SK-N-SH (cell line): ENCODE results near the gene WBP11. TPM values are rescaled to one million over a fixed set of nuclear protein-coding genes. Genes with fewer than 3 reads are reported as not detected.

Experiments used
- CTCF ChIA-PET: fragments of 300-600, 350-600 bp; formaldehyde crosslinking; extraction: SDS; loops from one replicate; lab custom pipeline; 2021; lab: Yijun Ruan, JAX
- POLR2A ChIA-PET: fragments of 350-600 bp; sonication (Branson Sonifier 250); formaldehyde crosslinking; extraction: SDS; loops from one replicate; lab custom pipeline; 2020; ENCODE audit warnings: antibody characterized with exemption, inconsistent platforms; lab: Yijun Ruan, JAX
- DNase-seq: peaks from one replicate; pipeline ENCODE4 v3.0.0; 2012
- H2AFZ ChIP-seq: fragments of 200-600 bp; sonication (generic); 2 replicates; pipeline ENCODE4 v1.8.1; 2016; ENCODE audit warnings: antibody characterized with exemption, mild to moderate bottlenecking, low read depth
- H3F3A ChIP-seq: fragments of 200-600 bp; sonication (generic); replicated peaks from 2 replicates; pipeline ENCODE3; 2016; ENCODE audit warnings: antibody characterized with exemption, mild to moderate bottlenecking; ENCODE audit not compliant: insufficient read depth
- H3K27ac ChIP-seq, 2 experiments: fragments of 200-500 bp in 1 of 2; fragments of 200-600 bp in 1 of 2; sonication (Bioruptor generic) in 1 of 2; sonication (generic), shearing (Covaris generic) in 1 of 2; 2 replicates each; pipeline versions ENCODE4 v1.5.1 to v1.6.1; 2014 to 2016; ENCODE audit warnings: low read depth in 2 of 2, inconsistent platforms in 1 of 2, low read length in 1 of 2, mild to moderate bottlenecking in 1 of 2, mixed read lengths in 1 of 2
- H3K27me3 ChIP-seq: fragments of 200-600 bp; sonication (generic), shearing (Covaris generic); 2 replicates; pipeline ENCODE4 v1.6.1; 2016; ENCODE audit warnings: mixed run types; ENCODE audit not compliant: insufficient read depth
- H3K36me3 ChIP-seq, 2 experiments: fragments of 200-500 bp in 1 of 2; fragments of 200-600 bp in 1 of 2; sonication (Bioruptor generic) in 1 of 2; sonication (generic) in 1 of 2; replicated peaks in 1 of 2; 2 replicates each; pipeline versions ENCODE3 to v1.5.1; 2014 to 2016; ENCODE audit warnings: low read length in 1 of 2, mild to moderate bottlenecking in 1 of 2; ENCODE audit not compliant: insufficient read depth in 2 of 2, control insufficient read depth in 1 of 2
- H3K4me1 ChIP-seq, 2 experiments: fragments of 200-500 bp in 1 of 2; fragments of 200-600 bp in 1 of 2; sonication (Bioruptor generic) in 1 of 2; sonication (generic), shearing (Covaris generic) in 1 of 2; 2 replicates each; pipeline versions ENCODE4 v1.5.1 to v1.6.1; 2014 to 2016; ENCODE audit warnings: low read depth in 1 of 2, low read length in 1 of 2, mixed run types in 1 of 2; ENCODE audit not compliant: insufficient read depth in 2 of 2, control insufficient read depth in 1 of 2
- H3K4me2 ChIP-seq: fragments of 200-600 bp; sonication (generic), shearing (Covaris generic); 2 replicates; pipeline ENCODE4 v1.6.1; 2017; ENCODE audit warnings: mixed run types
- H3K4me3 ChIP-seq, 2 experiments: fragments of 200-500 bp in 1 of 2; fragments of 200-600 bp in 1 of 2; sonication (Bioruptor generic) in 1 of 2; sonication (generic), shearing (Covaris generic) in 1 of 2; 2 replicates each; pipeline versions ENCODE4 v1.5.1 to v1.8.1; 2014 to 2016; ENCODE audit warnings: low read depth in 2 of 2, inconsistent platforms in 1 of 2, low read length in 1 of 2, mild to moderate bottlenecking in 1 of 2, mixed read lengths in 1 of 2, moderate library complexity in 1 of 2
- H3K79me2 ChIP-seq: fragments of 200-600 bp; sonication (generic); 2 replicates; pipeline ENCODE4 v1.8.1; 2017; ENCODE audit warnings: mild to moderate bottlenecking; ENCODE audit not compliant: insufficient read depth
- H3K9ac ChIP-seq: fragments of 200-600 bp; sonication (generic); 2 replicates; pipeline ENCODE4 v1.6.1; 2017; ENCODE audit warnings: mixed run types
- H3K9me2 ChIP-seq: fragments of 200-600 bp; sonication (generic); 2 replicates; pipeline ENCODE4 v1.6.1; 2017; ENCODE audit warnings: mixed run types
- H3K9me3 ChIP-seq: fragments of 200-600 bp; sonication (generic); 2 replicates; pipeline ENCODE4 v1.6.1; 2017; ENCODE audit warnings: mixed run types, mild to moderate bottlenecking, moderate library complexity
- H4K20me1 ChIP-seq: fragments of 200-600 bp; sonication (generic); 2 replicates; pipeline ENCODE4 v1.6.1; 2017; ENCODE audit warnings: mild to moderate bottlenecking, mixed run types; ENCODE audit not compliant: insufficient read depth
- CTCF ChIP-seq: fragments of 200-600 bp; sonication (generic); IDR thresholded peaks from 2 replicates; pipeline ENCODE4 v1.6.1; 2017; ENCODE audit warnings: antibody characterized with exemption, mild to moderate bottlenecking, moderate library complexity
- EP300 ChIP-seq, 2 experiments: IDR thresholded peaks; 2 replicates each; pipeline versions ENCODE4 v1.4.0 to v1.6.1; 2012; ENCODE audit warnings: borderline replicate concordance in 1 of 2, low read depth in 1 of 2, low read length in 1 of 2
- FOXM1 ChIP-seq: IDR thresholded peaks from 2 replicates; pipeline ENCODE4 v1.4.0; 2012; ENCODE audit warnings: low read depth, mild to moderate bottlenecking
- MAX ChIP-seq: IDR thresholded peaks from 2 replicates; pipeline ENCODE4 v1.4.0; 2012; ENCODE audit warnings: low read depth
- NRF1 ChIP-seq: IDR thresholded peaks from 2 replicates; pipeline ENCODE4 v1.6.1; 2012; ENCODE audit warnings: low read depth, mild to moderate bottlenecking, low read length
- RAD21 ChIP-seq: IDR thresholded peaks from 2 replicates; pipeline ENCODE4 v1.6.1; 2012; ENCODE audit warnings: mild to moderate bottlenecking, low read length
- RCOR1 ChIP-seq: fragments of 150-350 bp; IDR thresholded peaks from 2 replicates; pipeline ENCODE4 v1.6.1; 2017; ENCODE audit warnings: antibody characterized with exemption, low read length
- REST ChIP-seq: IDR thresholded peaks from 2 replicates; pipeline ENCODE4 v1.6.1; 2012; ENCODE audit warnings: mild to moderate bottlenecking, low read depth, low read length, moderate library complexity
- SMC3 ChIP-seq: IDR thresholded peaks from 2 replicates; pipeline ENCODE4 v1.6.1; 2012; ENCODE audit warnings: low read depth, low read length, improper control_type of control experiment
- TAF1 ChIP-seq: IDR thresholded peaks from 2 replicates; pipeline ENCODE4 v1.6.1; 2012; ENCODE audit warnings: low read depth, mild to moderate bottlenecking, low read length, moderate library complexity, borderline replicate concordance
- TEAD4 ChIP-seq: IDR thresholded peaks from 2 replicates; pipeline ENCODE4 v1.4.0; 2012; ENCODE audit warnings: mild to moderate bottlenecking, borderline replicate concordance; ENCODE audit not compliant: insufficient read depth
- YY1 ChIP-seq: IDR thresholded peaks from 2 replicates; pipeline ENCODE4 v1.4.0; 2012; ENCODE audit warnings: low read depth, mild to moderate bottlenecking
- WGBS: methylation state at CpG from one replicate; pipeline ENCODE4 v1.1.6; 2017; ENCODE audit warnings: low lambda C conversion rate; 5-methylcytosine and 5-hydroxymethylcytosine counted together
- polyA plus RNA-seq, 3 experiments: library from polyadenylated mRNA; depleted of rRNA; stranded (reverse); fragments of >200 nt; gene quantifications; 2 replicates each; pipeline ENCODE4 v1.2.3, GENCODE V29; 2012
- TF ChIP-seq, protein P1 (sequence below): fragments of 150-350 bp; IDR thresholded peaks from 2 replicates; pipeline ENCODE4 v1.6.1; 2016; ENCODE audit warnings: mild to moderate bottlenecking, low read depth, low read length

The WBP11 gene
- polyA plus RNA-seq, 1 of the 3 experiments (the other 2 are of a cell fraction) = 18.7 TPM

GRCh38 chr12:14845350-14845750, 42.1 kb upstream of the WBP11 start:
- ChIA-PET POLR2A (no interaction called here), CTCF (interaction anchor here (0.6 to 6.5 kb wide), 11 partner anchors 9 to 376 kb away, joined by 3 to 43 read pairs (median 3); partner anchors contain the start of gene RERG)
- peaks cover 3% of the 10 kb centered on the region for H3F3A ChIP-seq
- peaks cover 11 to 14% of the 10 kb centered on the region in 2 experiments; a peak in 3 of 4 replicates for H3K4me1 ChIP-seq
- H4K20me1 ChIP-seq = no peaks in the 10 kb centered on the region
- TF ChIP-seq YY1 = no peak
- no peak for TF ChIP-seq TEAD4
- TF ChIP-seq CTCF = peak; percentile 88
- TF ChIP-seq RCOR1 = no peak
- peak; percentile 88 for TF ChIP-seq SMC3
- TF ChIP-seq EP300 (IDR thresholded peaks at IDR 0.05; ENCODE audit: borderline replicate concordance in 1 of 2, low read depth in 1 of 2, low read length in 1 of 2) = no peak
- TF ChIP-seq NRF1 = no peak
- peak; percentile 90 for TF ChIP-seq RAD21
- H3K9me3 ChIP-seq = no peaks in the 10 kb centered on the region
- under 1% methylated on average over 3 of the region's 3 CpGs for WGBS
- no peak overlapping the region for H3K9ac ChIP-seq
- H3K36me3 ChIP-seq = no peaks in the 10 kb centered on the region
- peak overlapping the region; percentile 41 for H2AFZ ChIP-seq
- peak; percentile 58 for DNase-seq
- H3K27me3 ChIP-seq = no peaks in the 10 kb centered on the region
- no peak overlapping the region for H3K4me3 ChIP-seq
- no peak overlapping the region for H3K4me2 ChIP-seq
- H3K9me2 ChIP-seq = no peaks in the 10 kb centered on the region
- H3K27ac ChIP-seq = no peak overlapping the region
- H3K79me2 ChIP-seq = no peaks in the 10 kb centered on the region

GRCh38 chr12:14844401-14844800, 41.1 kb upstream of the WBP11 start:
- no peak overlapping the region for H3K27ac ChIP-seq
- H3K4me3 ChIP-seq = no peak overlapping the region
- no peaks in the 10 kb centered on the region for H3K79me2 ChIP-seq
- no peaks in the 10 kb centered on the region for H3K9me3 ChIP-seq
- no peaks in the 10 kb centered on the region for H4K20me1 ChIP-seq
- ChIA-PET POLR2A (no interaction called here), CTCF (interaction anchor here (0.6 to 6.5 kb wide), 6 partner anchors 25 to 377 kb away, joined by 3 to 43 read pairs (median 3); partner anchors contain the start of gene RERG)
- no peaks in the 10 kb centered on the region for H3K27me3 ChIP-seq
- DNase-seq = no peak
- peaks cover 2% of the 10 kb centered on the region for H3F3A ChIP-seq
- H3K36me3 ChIP-seq = no peaks in the 10 kb centered on the region
- peaks cover 11 to 14% of the 10 kb centered on the region in 2 experiments; a peak in 3 of 4 replicates for H3K4me1 ChIP-seq
- no peak overlapping the region for H3K9ac ChIP-seq
- H3K9me2 ChIP-seq = no peaks in the 10 kb centered on the region
- H3K4me2 ChIP-seq = no peak overlapping the region
- TF ChIP-seq TAF1 (no peak), FOXM1 (no peak)
- TF ChIP-seq, all 33 proteins: peak for 0
- no peak overlapping the region for H2AFZ ChIP-seq

- Histone ChIP-seq H4K20me1 (no peaks in the 10 kb centered on the region), H3K4me2 (no peak within 1 kb of the TSS; the same call in 1 of the 2 replicates), H3K79me2 (no peaks in the 10 kb centered on the region), H3K4me3 (no peak within 1 kb of the TSS), H3K27ac (peak within 1 kb of the TSS; percentile 43 to 60; a peak in 3 of 4 replicates), H3K27me3 (no peaks in the 10 kb centered on the region), H2AFZ (no peak within 1 kb of the TSS), H3K9me3 (no peaks in the 10 kb centered on the region), H3K9ac (no peak within 1 kb of the TSS), H3K9me2 (no peaks in the 10 kb centered on the region), H3K4me1 (peaks cover 7 to 11% of the 10 kb centered on the region in 2 experiments; a peak in 3 of 4 replicates), H3K36me3 (no peaks in the 10 kb centered on the region), H3F3A (no peaks in the 10 kb centered on the region)
- peak; percentile 9 for DNase-seq
- CTCF ChIA-PET = interaction anchor here (6.5 kb wide), 1 partner anchor 152 kb away, joined by 43 read pairs; no protein-coding TSS in a partner anchor
- WGBS = 79% methylated on average over 8 of the region's 10 CpGs
- POLR2A ChIA-PET = no interaction called here
- TF ChIP-seq REST (peak; percentile 72; the same call in 1 of the 2 replicates), MAX (no peak), EP300 (IDR thresholded peaks at IDR 0.05; ENCODE audit: borderline replicate concordance in 1 of 2, low read depth in 1 of 2, low read length in 1 of 2) (no peak)
- TF ChIP-seq, protein P1, sequence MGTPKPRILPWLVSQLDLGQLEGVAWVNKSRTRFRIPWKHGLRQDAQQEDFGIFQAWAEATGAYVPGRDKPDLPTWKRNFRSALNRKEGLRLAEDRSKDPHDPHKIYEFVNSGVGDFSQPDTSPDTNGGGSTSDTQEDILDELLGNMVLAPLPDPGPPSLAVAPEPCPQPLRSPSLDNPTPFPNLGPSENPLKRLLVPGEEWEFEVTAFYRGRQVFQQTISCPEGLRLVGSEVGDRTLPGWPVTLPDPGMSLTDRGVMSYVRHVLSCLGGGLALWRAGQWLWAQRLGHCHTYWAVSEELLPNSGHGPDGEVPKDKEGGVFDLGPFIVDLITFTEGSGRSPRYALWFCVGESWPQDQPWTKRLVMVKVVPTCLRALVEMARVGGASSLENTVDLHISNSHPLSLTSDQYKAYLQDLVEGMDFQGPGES = no peak
Measured at GRCh38 chr12:14843425-14843887, 40.2 kb upstream of the WBP11 start, which contains the start of gene ART4. TSS of gene ART4 (minus strand) at chr12:14843526. CDS start at chr12:14843113, 413 bp downstream.
